Measurements from ENCODE around the gene AKAP11.

Gene AKAP11

DNA sequence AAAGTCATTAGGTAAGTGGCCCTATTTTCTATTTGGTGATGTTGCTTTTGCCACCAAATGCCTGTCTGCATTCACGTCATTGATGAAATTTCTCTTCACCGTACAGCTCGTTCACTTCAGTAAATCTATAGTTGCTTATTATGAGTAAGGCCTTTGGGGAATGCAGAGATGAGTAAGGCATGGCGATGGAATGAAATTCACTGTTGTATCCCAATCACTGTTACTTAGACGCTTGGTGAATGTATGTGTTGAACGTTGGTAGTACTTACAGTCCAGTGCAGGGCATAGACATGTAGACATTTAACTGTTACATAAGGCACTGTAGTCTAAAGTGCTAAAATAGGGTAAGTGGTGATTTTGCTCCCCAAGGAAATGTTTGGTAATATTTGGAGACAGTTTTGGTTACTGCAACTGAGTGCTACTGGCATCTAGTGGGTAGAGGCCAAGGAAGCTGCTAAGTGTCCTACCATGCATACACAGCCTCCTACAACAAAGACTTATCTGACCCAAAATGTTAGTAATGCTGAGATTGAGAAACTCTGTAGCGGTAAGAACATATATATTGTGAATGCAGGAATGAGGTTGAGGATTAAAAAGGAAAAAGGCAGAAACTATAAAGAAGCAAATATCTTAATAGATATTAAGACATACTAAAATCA lies 5.8 kb downstream of the AKAP11 start:
- in situ Hi-C loops (cut with HindIII; ENCODE audit: low sequenced_read_pairs), result no loop called here
- no peak for DNase-seq (ENCODE audit: low read depth, low spot score)
- TF ChIP-seq, protein P1, sequence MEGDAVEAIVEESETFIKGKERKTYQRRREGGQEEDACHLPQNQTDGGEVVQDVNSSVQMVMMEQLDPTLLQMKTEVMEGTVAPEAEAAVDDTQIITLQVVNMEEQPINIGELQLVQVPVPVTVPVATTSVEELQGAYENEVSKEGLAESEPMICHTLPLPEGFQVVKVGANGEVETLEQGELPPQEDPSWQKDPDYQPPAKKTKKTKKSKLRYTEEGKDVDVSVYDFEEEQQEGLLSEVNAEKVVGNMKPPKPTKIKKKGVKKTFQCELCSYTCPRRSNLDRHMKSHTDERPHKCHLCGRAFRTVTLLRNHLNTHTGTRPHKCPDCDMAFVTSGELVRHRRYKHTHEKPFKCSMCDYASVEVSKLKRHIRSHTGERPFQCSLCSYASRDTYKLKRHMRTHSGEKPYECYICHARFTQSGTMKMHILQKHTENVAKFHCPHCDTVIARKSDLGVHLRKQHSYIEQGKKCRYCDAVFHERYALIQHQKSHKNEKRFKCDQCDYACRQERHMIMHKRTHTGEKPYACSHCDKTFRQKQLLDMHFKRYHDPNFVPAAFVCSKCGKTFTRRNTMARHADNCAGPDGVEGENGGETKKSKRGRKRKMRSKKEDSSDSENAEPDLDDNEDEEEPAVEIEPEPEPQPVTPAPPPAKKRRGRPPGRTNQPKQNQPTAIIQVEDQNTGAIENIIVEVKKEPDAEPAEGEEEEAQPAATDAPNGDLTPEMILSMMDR (IDR thresholded peaks at IDR 0.05; ENCODE audit: low read depth, low read length), result no peak

GRCh38 chr13:42279080-42279479 lies 7.1 kb downstream of the AKAP11 start:
- no peak for DNase-seq (ENCODE audit: low read depth, low spot score)
- TF ChIP-seq, protein P1 (IDR thresholded peaks at IDR 0.05; ENCODE audit: low read depth, low read length), result no peak
- in situ Hi-C loops (cut with HindIII; ENCODE audit: low sequenced_read_pairs), result no loop called here
- no peak overlapping the region for H3K4me3 ChIP-seq (ENCODE audit: low read depth, low read length)

More for the DNA sequence above, 5.8 kb downstream of the AKAP11 start:
- H3K4me3 ChIP-seq (ENCODE audit: low read depth, low read length), result no peak overlapping the region

GRCh38 chr13:42279986-42280385 lies 8.0 kb downstream of the AKAP11 start:
- TF ChIP-seq, protein P1 (IDR thresholded peaks at IDR 0.05; ENCODE audit: low read depth, low read length), result no peak
- DNase-seq (ENCODE audit: low read depth, low spot score), result no peak
- no peak overlapping the region for H3K4me3 ChIP-seq (ENCODE audit: low read depth, low read length)
- in situ Hi-C loops (cut with HindIII; ENCODE audit: low sequenced_read_pairs), result no loop called here

DNA sequence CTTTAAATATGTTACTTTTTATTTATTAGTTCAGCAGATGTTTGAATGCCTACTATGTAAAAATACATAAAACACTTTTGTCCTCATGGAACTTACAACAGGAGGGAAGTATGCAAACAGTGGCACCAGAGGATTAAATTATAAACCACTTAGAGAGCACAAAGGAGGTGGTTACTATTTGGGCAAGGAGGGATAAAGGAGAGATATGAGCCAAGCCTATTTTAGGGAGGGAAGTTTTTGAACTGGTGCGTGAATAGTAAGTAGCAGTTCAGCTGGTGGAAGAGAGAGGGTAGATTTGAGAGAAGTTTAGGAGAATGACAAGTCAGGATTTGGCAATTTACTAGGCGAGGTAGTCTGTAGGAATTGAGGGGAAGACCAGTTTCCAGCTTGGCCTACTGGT lies 8.6 kb downstream of the AKAP11 start:
- no peak overlapping the region for H3K4me3 ChIP-seq (ENCODE audit: low read depth, low read length)
- TF ChIP-seq, protein P1 (IDR thresholded peaks at IDR 0.05; ENCODE audit: low read depth, low read length), result no peak
- in situ Hi-C loops (cut with HindIII; ENCODE audit: low sequenced_read_pairs), result no loop called here
- DNase-seq (ENCODE audit: low read depth, low spot score), result no peak

- in situ Hi-C loops (cut with HindIII; ENCODE audit: low sequenced_read_pairs), result no loop called here
- DNase-seq (ENCODE audit: low read depth, low spot score), result no peak
- no peak overlapping the region for H3K4me3 ChIP-seq (ENCODE audit: low read depth, low read length)
- TF ChIP-seq, protein P1 (IDR thresholded peaks at IDR 0.05; ENCODE audit: low read depth, low read length), result no peak
These were observed 11.6 kb downstream of the AKAP11 start for GRCh38 chr13:42283574-42283973.

DNA sequence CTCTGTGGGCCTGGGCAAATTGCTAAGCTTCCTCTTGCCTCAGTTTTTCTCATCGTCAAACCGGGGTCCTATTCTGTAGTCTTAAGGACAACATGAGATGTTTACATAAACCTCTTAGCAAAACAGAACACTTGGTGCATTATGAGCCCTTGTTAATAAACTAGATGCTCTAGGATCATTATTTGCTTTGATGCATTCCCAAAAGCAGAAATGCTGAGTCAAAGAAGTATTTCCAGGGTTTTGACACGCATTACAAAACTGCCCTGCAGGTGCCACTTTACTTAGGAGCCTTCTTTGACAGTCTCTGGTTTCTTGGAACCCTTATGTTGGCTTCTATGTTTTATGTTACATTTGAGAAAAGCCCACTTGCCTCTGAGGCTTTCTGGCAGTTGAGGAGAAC lies 12.1 kb downstream of the AKAP11 start:
- H3K4me3 ChIP-seq (ENCODE audit: low read depth, low read length), result no peak overlapping the region
- TF ChIP-seq, protein P1 (IDR thresholded peaks at IDR 0.05; ENCODE audit: low read depth, low read length), result no peak
- in situ Hi-C loops (cut with HindIII; ENCODE audit: low sequenced_read_pairs), result no loop called here
- no peak for DNase-seq (ENCODE audit: low read depth, low spot score)

Measured in astrocyte of the spinal cord (primary cell).